ENCODE data around the gene PRM3.

The PRM3 gene

GRCh38 chr16:11272921-11273720, at the start of gene PRM3:
PRM3 (minus strand) TSS chr16:11273629; CDS start chr16:11273595, 34 bp downstream.
- TF ChIP-seq CTCF (IDR thresholded peaks at IDR 0.05; ENCODE audit: low read depth, low read length), result no peak
- H3K4me3 ChIP-seq (ENCODE audit: low read depth, low read length), result no peak within 1 kb of the TSS

GRCh38 chr16:11322823-11323222, 49.4 kb upstream of the PRM3 start:
- TF ChIP-seq CTCF (IDR thresholded peaks at IDR 0.05; ENCODE audit: low read depth, low read length), result no peak
- no peak overlapping the region for H3K4me3 ChIP-seq (ENCODE audit: low read depth, low read length)

GRCh38 chr16:11321662-11322061, 48.2 kb upstream of the PRM3 start:
- no peak overlapping the region for H3K4me3 ChIP-seq (ENCODE audit: low read depth, low read length)
- no peak for TF ChIP-seq CTCF (IDR thresholded peaks at IDR 0.05; ENCODE audit: low read depth, low read length)

GRCh38 chr16:11320170-11320569, 46.7 kb upstream of the PRM3 start:
- no peak overlapping the region for H3K4me3 ChIP-seq (ENCODE audit: low read depth, low read length)
- no peak for TF ChIP-seq CTCF (IDR thresholded peaks at IDR 0.05; ENCODE audit: low read depth, low read length)

- H3K4me3 ChIP-seq (ENCODE audit: low read depth, low read length), result no peak overlapping the region
- no peak for TF ChIP-seq CTCF (IDR thresholded peaks at IDR 0.05; ENCODE audit: low read depth, low read length)
Measured at GRCh38 chr16:11319529-11320146, 46.2 kb upstream of the PRM3 start.

GRCh38 chr16:11318817-11319216, 45.4 kb upstream of the PRM3 start:
- H3K4me3 ChIP-seq (ENCODE audit: low read depth, low read length), result no peak overlapping the region
- no peak for TF ChIP-seq CTCF (IDR thresholded peaks at IDR 0.05; ENCODE audit: low read depth, low read length)

GRCh38 chr16:11316331-11317015, 43.0 kb upstream of the PRM3 start:
- no peak for TF ChIP-seq CTCF (IDR thresholded peaks at IDR 0.05; ENCODE audit: low read depth, low read length)
- H3K4me3 ChIP-seq (ENCODE audit: low read depth, low read length), result no peak overlapping the region
